Endodermal cell (in vitro differentiated cells): ENCODE measurements around the gene LUC7L. TPM values are rescaled to one million over a fixed set of nuclear protein-coding genes. Genes with fewer than 3 reads are reported as not detected.

Source experiments
- DNase-seq: peaks from one replicate; pipeline ENCODE4 v3.0.0-alpha.2; 2017
- H3K27ac ChIP-seq: 2 replicates; pipeline ENCODE4 v1.5.1; 2013; ENCODE audit warnings: mild to moderate bottlenecking, low read depth, low read length, moderate library complexity
- H3K27me3 ChIP-seq: 2 replicates; pipeline ENCODE4 v1.6.1; 2013; ENCODE audit warnings: mild to moderate bottlenecking, low read length, moderate library complexity; ENCODE audit not compliant: insufficient read depth, control insufficient read depth, poor library complexity, severe bottlenecking
- H3K36me3 ChIP-seq: 2 replicates; pipeline ENCODE4 v1.7.0; 2013; ENCODE audit warnings: mild to moderate bottlenecking, low read length, moderate library complexity; ENCODE audit not compliant: control insufficient read depth, insufficient read depth
- H3K4me1 ChIP-seq: one replicate; pipeline ENCODE4 v1.7.0; 2013; ENCODE audit warnings: low read length; ENCODE audit not compliant: control insufficient read depth, insufficient read depth
- H3K4me3 ChIP-seq: 2 replicates; pipeline ENCODE4 v1.5.1; 2013; ENCODE audit warnings: mild to moderate bottlenecking, low read length, moderate library complexity
- H3K9ac ChIP-seq: 2 replicates; pipeline ENCODE4 v1.6.1; 2013; ENCODE audit warnings: mild to moderate bottlenecking, low read length, moderate library complexity; ENCODE audit not compliant: poor library complexity, severe bottlenecking; ENCODE audit errors: extremely low read depth
- H3K9me3 ChIP-seq: 2 replicates; pipeline ENCODE4 v1.6.1; 2013; ENCODE audit warnings: mild to moderate bottlenecking, low read length, moderate library complexity; ENCODE audit not compliant: control insufficient read depth
- H3K27ac Mint-ChIP-seq: 2 replicates; pipeline ENCODE4 v1.8.0; 2020; ENCODE audit warnings: mixed read lengths
- H3K27me3 Mint-ChIP-seq: 2 replicates; pipeline ENCODE4 v1.8.0; 2021; ENCODE audit warnings: mild to moderate bottlenecking, mixed read lengths; ENCODE audit not compliant: insufficient read depth
- H3K36me3 Mint-ChIP-seq: 2 replicates; pipeline ENCODE4 v1.8.0; 2020; ENCODE audit warnings: low read depth, mixed read lengths
- H3K4me1 Mint-ChIP-seq: 2 replicates; pipeline ENCODE4 v1.8.0; 2020; ENCODE audit warnings: mixed read lengths
- H3K4me3 Mint-ChIP-seq: 2 replicates; pipeline ENCODE4 v1.8.0; 2020; ENCODE audit warnings: mild to moderate bottlenecking, moderate library complexity, mixed read lengths
- H3K9me3 Mint-ChIP-seq: 2 replicates; pipeline ENCODE4 v1.8.0; 2020; ENCODE audit warnings: mild to moderate bottlenecking, mixed read lengths
- WGBS, 2 experiments: methylation state at CpG; one replicate each; pipeline versions ENCODE4 v1.1.5 to v1.1.7; 2013; ENCODE audit warnings: missing lambda C conversion rate in 2 of 2, mixed read lengths in 1 of 2; ENCODE audit not compliant: insufficient coverage in 1 of 2, insufficient read length in 1 of 2; 5-methylcytosine and 5-hydroxymethylcytosine counted together
- total RNA-seq, 2 donors: library from RNA; stranded (reverse); fragmentation: NEBNext Ultra II Directional in 1 of 2; extraction: Animal tissue kit (Norgen Biotek cat#: 25700) in 1 of 2; gene quantifications; 2 replicates in 1 of 2; 3 replicates in 1 of 2; pipeline ENCODE4 v1.2.1, GENCODE V29; 2021
- TF ChIP-seq, protein P1 (sequence below): fragments of 200-600 bp; sonication (generic); conservative IDR thresholded peaks from 2 replicates; pipeline ENCODE4 v1.5.0; 2021; ENCODE audit warnings: antibody characterized with exemption, mild to moderate bottlenecking

Gene LUC7L
- total RNA-seq, 2 donors from 2014 or later: 130 to 151 TPM

DNA sequence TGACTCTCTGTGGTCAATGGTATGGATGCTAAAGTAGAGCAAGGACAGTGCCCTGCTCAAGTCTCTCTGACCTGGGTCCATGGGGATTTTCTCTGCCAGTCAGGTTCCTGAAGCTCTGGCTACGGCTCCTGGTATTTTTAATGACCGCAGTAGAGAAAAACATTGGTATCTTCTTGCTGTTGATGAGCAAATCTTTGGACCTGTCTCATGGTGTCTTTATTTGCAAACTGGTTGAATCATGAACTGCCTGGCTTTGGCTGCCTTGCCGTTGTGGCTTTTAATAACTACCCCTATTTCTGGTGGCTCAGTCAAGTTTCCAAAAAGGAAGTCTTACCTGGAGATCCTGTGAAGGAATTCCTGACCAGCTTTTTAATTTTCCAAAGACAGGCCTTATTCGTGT lies 14.1 kb upstream of the LUC7L start:
- Mint-ChIP-seq H3K4me1 (no peaks in the 10 kb centered on the region), H3K27me3 (no peaks in the 10 kb centered on the region), H3K9me3 (no peaks in the 10 kb centered on the region), H3K27ac (no peak overlapping the region), H3K4me3 (no peak overlapping the region), H3K36me3 (peaks cover 15% of the 10 kb centered on the region)
- Histone ChIP-seq H3K9ac (no peak overlapping the region), H3K27me3 (no peaks in the 10 kb centered on the region), H3K36me3 (no peaks in the 10 kb centered on the region), H3K4me1 (no peaks in the 10 kb centered on the region), H3K27ac (no peak overlapping the region), H3K9me3 (no peaks in the 10 kb centered on the region), H3K4me3 (no peak overlapping the region)
- TF ChIP-seq, protein P1, sequence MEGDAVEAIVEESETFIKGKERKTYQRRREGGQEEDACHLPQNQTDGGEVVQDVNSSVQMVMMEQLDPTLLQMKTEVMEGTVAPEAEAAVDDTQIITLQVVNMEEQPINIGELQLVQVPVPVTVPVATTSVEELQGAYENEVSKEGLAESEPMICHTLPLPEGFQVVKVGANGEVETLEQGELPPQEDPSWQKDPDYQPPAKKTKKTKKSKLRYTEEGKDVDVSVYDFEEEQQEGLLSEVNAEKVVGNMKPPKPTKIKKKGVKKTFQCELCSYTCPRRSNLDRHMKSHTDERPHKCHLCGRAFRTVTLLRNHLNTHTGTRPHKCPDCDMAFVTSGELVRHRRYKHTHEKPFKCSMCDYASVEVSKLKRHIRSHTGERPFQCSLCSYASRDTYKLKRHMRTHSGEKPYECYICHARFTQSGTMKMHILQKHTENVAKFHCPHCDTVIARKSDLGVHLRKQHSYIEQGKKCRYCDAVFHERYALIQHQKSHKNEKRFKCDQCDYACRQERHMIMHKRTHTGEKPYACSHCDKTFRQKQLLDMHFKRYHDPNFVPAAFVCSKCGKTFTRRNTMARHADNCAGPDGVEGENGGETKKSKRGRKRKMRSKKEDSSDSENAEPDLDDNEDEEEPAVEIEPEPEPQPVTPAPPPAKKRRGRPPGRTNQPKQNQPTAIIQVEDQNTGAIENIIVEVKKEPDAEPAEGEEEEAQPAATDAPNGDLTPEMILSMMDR: no peak
- WGBS, 2 experiments: 88 to 93% methylated on average over 4 of the region's 4 CpGs
- no peak for DNase-seq

DNA sequence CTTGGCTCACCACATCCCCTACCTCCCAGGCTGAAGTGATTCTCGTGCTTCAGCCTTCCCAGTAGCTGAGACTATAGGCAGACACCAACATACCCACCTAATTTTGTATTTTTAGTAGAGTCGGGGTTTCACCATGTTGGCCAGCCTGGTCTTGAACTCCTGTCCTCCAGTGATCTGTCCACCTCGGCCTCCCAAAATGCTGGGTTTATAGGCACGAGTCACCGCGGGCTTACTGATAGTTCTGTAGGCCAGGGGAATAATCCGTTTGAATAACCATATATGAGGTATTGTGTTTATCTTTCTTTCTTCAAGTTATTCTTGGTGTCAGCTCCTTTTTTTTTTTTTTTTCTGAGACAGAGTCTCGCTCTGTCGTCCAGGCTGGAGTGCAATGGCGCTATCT lies 13.0 kb upstream of the LUC7L start:
- no peaks in the 10 kb centered on the region for H3K4me1 ChIP-seq
- TF ChIP-seq, protein P1: no peak
- no peaks in the 10 kb centered on the region for H3K27me3 Mint-ChIP-seq
- H3K4me3 ChIP-seq: no peak overlapping the region
- no peak overlapping the region for H3K9ac ChIP-seq
- no peak overlapping the region for H3K4me3 Mint-ChIP-seq
- no peaks in the 10 kb centered on the region for H3K9me3 Mint-ChIP-seq
- H3K27ac ChIP-seq: no peak overlapping the region
- H3K27me3 ChIP-seq: no peaks in the 10 kb centered on the region
- no peak overlapping the region for H3K27ac Mint-ChIP-seq
- H3K36me3 ChIP-seq: no peaks in the 10 kb centered on the region
- 94 to 95% methylated on average over 6 to 10 of the region's 10 CpGs for WGBS, 2 experiments
- H3K36me3 Mint-ChIP-seq: peaks cover 11% of the 10 kb centered on the region
- no peak for DNase-seq
- H3K9me3 ChIP-seq: no peaks in the 10 kb centered on the region
- H3K4me1 Mint-ChIP-seq: no peaks in the 10 kb centered on the region

DNA sequence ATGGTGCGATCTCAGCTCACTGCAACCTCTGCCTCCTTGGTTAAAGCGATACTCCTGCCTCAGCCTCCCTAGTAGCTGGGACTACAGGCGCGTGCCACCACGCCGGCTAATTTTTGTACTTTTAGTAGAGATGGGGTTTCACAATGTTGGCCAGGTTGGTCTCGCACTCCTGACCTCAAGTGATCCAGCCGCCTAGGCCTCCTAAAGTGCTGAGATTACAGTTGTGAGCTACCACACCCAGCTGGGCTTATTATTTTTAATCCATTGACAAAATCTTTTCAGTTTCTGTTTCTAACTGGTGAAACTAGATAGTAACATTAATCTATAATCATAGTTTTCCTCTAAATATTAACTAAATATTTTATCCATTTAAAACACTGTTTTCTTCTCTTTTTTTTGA lies 11.3 kb upstream of the LUC7L start:
- Histone ChIP-seq H3K4me3 (no peak overlapping the region), H3K27me3 (no peaks in the 10 kb centered on the region), H3K9ac (no peak overlapping the region), H3K9me3 (no peaks in the 10 kb centered on the region), H3K4me1 (no peaks in the 10 kb centered on the region), H3K36me3 (no peaks in the 10 kb centered on the region), H3K27ac (no peak overlapping the region)
- no peak for DNase-seq
- TF ChIP-seq, protein P1: no peak
- Mint-ChIP-seq H3K27me3 (no peaks in the 10 kb centered on the region), H3K9me3 (peaks cover under 1% of the 10 kb centered on the region), H3K27ac (no peak overlapping the region), H3K4me1 (no peaks in the 10 kb centered on the region), H3K36me3 (peaks cover 15% of the 10 kb centered on the region), H3K4me3 (no peak overlapping the region)
- 95 to 96% methylated on average over 8 of the region's 8 CpGs for WGBS, 2 experiments
